Measurements from ENCODE around the gene CCL27. TPM values are rescaled to one million over a fixed set of nuclear protein-coding genes. Genes with fewer than 3 reads are reported as not detected.

CCL27 gene
- total RNA-seq, result not detected in 2 replicates

GRCh38 chr9:34662526-34663302, at the start of gene CCL27:
TSS of gene CCL27 (minus strand) at chr9:34662657. CDS start at chr9:34662633, 24 bp downstream.

GRCh38 chr9:34710023-34710422, 47.6 kb upstream of the CCL27 start, which contains the start of gene CCL21:
TSS of gene CCL21 (minus strand) at chr9:34710136. CDS start at chr9:34710066, 70 bp downstream.

GRCh38 chr9:34690983-34691935, 28.8 kb upstream of the CCL27 start, which contains the start of gene CCL19:
TSS of gene CCL19 (minus strand) at chr9:34691276. CDS start at chr9:34691139, 137 bp downstream.

GRCh38 chr9:34651876-34652601, 10.4 kb downstream of the CCL27 start, which contains the start of gene IL11RA:
TSS of gene IL11RA (plus strand) at chr9:34652185. CDS start at chr9:34655218, 3,033 bp downstream.

GRCh38 chr9:34646211-34647083, 16.0 kb downstream of the CCL27 start, which contains the start of gene GALT:
TSS of gene GALT (plus strand) at chr9:34646675. CDS start at chr9:34646705, 30 bp downstream.

GRCh38 chr9:34637356-34638137, 24.9 kb downstream of the CCL27 start, which contains the start of gene SIGMAR1:
TSS of gene SIGMAR1 (minus strand) at chr9:34637787. CDS start at chr9:34637697, 90 bp downstream.

GRCh38 chr9:34628656-34629490, 33.6 kb downstream of the CCL27 start, which contains the start of gene ARID3C:
TSS of gene ARID3C (minus strand) at chr9:34629066. CDS start at chr9:34628014, 1,052 bp downstream.

GRCh38 chr9:34620061-34620994, 42.1 kb downstream of the CCL27 start, which contains the start of gene DCTN3:
TSS of gene DCTN3 (minus strand) at chr9:34620495. CDS start at chr9:34620464, 31 bp downstream.

Other genes with a start within 250 kb of the CCL27 start
- 3.1 and 3.9 TPM in 2 replicates for gene FAM219A, start 204.1 kb downstream of the CCL27 start, total RNA-seq
- 0.11 TPM in 1 of 2 replicates, not detected in the other for gene DNAI1, start 203.9 kb downstream of the CCL27 start, total RNA-seq
- gene ENHO, start 139.7 kb downstream of the CCL27 start, total RNA-seq, result not detected in 2 replicates
- gene CNTFR, start 72.9 kb downstream of the CCL27 start, total RNA-seq, result not detected in 2 replicates
- gene RPP25L, start 50.6 kb downstream of the CCL27 start, total RNA-seq, result 16.1 and 18.5 TPM in 2 replicates
- gene DCTN3, start 42.2 kb downstream of the CCL27 start, total RNA-seq, result 78.3 and 80.4 TPM in 2 replicates
- gene ARID3C, start 33.6 kb downstream of the CCL27 start, total RNA-seq, result under 0.01 and 0.09 TPM in 2 replicates
- gene SIGMAR1, start 24.9 kb downstream of the CCL27 start, total RNA-seq, result 23.5 and 26.0 TPM in 2 replicates
- gene GALT, start 16.0 kb downstream of the CCL27 start, total RNA-seq, result 29.8 TPM in 2 replicates
- gene IL11RA, start 10.5 kb downstream of the CCL27 start, total RNA-seq, result 3.1 and 4.6 TPM in 2 replicates
- gene CCL19, start 28.6 kb upstream of the CCL27 start, total RNA-seq, result not detected in 2 replicates
- 1.4 and 8.6 TPM in 2 replicates for gene CCL21, start 47.5 kb upstream of the CCL27 start, total RNA-seq